K562 (cell line): Measurements from ENCODE around the gene PGPEP1. TPM values are rescaled to one million over a fixed set of nuclear protein-coding genes. Genes with fewer than 3 reads are reported as not detected.

Experiments used
- CCNT2 ChIP-seq: IDR thresholded peaks from 2 replicates; pipeline ENCODE4 v1.6.1; 2011; ENCODE audit warnings: borderline replicate concordance, low read depth, mild to moderate bottlenecking, moderate library complexity, mixed read lengths, low read length; ENCODE audit not compliant: insufficient read length; ENCODE audit errors: extremely low read depth
- CEBPG ChIP-seq, 3 experiments: fragments of 200-800 bp in 1 of 3; sonication (Bioruptor generic) in 1 of 3; sonication (generic) in 1 of 3; formaldehyde crosslinking in 1 of 3; IDR thresholded peaks in 2 of 3; conservative IDR thresholded peaks in 1 of 3; 2 replicates each; pipeline versions ENCODE4 v1.6.1 to v1.8.0; 2016 to 2022; ENCODE audit warnings: missing compliant biosample characterization in 2 of 3, missing genetic modification characterization in 2 of 3, mild to moderate bottlenecking in 1 of 3, missing genetic modification reagents in 1 of 3
- ETV1 ChIP-seq: fragments of 450-650 bp; conservative IDR thresholded peaks from 2 replicates; pipeline ENCODE4 v1.6.1; 2016; ENCODE audit warnings: missing genetic modification characterization, control low read depth, low read depth, missing compliant biosample characterization
- FOXP1 ChIP-seq: sonication (generic); formaldehyde crosslinking; IDR thresholded peaks from 2 replicates; pipeline ENCODE4 v1.8.0; 2022; ENCODE audit warnings: mild to moderate bottlenecking, missing genetic modification reagents
- HCFC1 ChIP-seq: IDR thresholded peaks from 2 replicates; pipeline ENCODE4 v1.6.1; 2012; ENCODE audit warnings: low read depth, low read length, improper control_type of control experiment
- JUND ChIP-seq, 2 experiments: IDR thresholded peaks; 2 replicates in 1 of 2; 3 replicates in 1 of 2; pipeline ENCODE4 v1.6.1; 2011; ENCODE audit warnings: borderline replicate concordance in 2 of 2, low read depth in 2 of 2, low read length in 2 of 2, improper control_type of control experiment in 1 of 2, missing biosample characterization in 1 of 2, missing genetic modification characterization in 1 of 2, missing genetic modification reagents in 1 of 2
- LEF1 ChIP-seq: fragments of 450-650 bp; IDR thresholded peaks from 2 replicates; pipeline ENCODE4 v1.6.1; 2016; ENCODE audit warnings: mild to moderate bottlenecking
- NCOR1 ChIP-seq: fragments of 450-650 bp; IDR thresholded peaks from 2 replicates; pipeline ENCODE4 v1.6.1; 2016; ENCODE audit warnings: mild to moderate bottlenecking, moderate library complexity
- NELFE ChIP-seq: IDR thresholded peaks from 2 replicates; pipeline ENCODE4 v1.6.1; 2011; ENCODE audit warnings: mild to moderate bottlenecking; ENCODE audit not compliant: insufficient read depth, insufficient read length
- NR1H2 ChIP-seq: sonication (generic); formaldehyde crosslinking; IDR thresholded peaks from 2 replicates; pipeline ENCODE4 v1.4.0; 2020; ENCODE audit warnings: mild to moderate bottlenecking, missing genetic modification reagents
- ZFP1 ChIP-seq: fragments of 450-650 bp; formaldehyde crosslinking; IDR thresholded peaks from 2 replicates; pipeline ENCODE4 v1.4.0; 2020; ENCODE audit warnings: mild to moderate bottlenecking, mixed read lengths
- ZNF184 ChIP-seq: sonication (generic); formaldehyde crosslinking; IDR thresholded peaks from 2 replicates; pipeline ENCODE4 v1.5.0; 2020; ENCODE audit warnings: missing genetic modification reagents
- ZNF699 ChIP-seq: fragments of 250-450 bp; sonication (Bioruptor Pico); IDR thresholded peaks from 2 replicates; pipeline ENCODE4 v1.8.0; 2021; ENCODE audit warnings: mild to moderate bottlenecking, moderate library complexity; ENCODE audit not compliant: insufficient replicate concordance
- ZNF717 ChIP-seq: fragments of 250-450 bp; sonication (Bioruptor Pico); IDR thresholded peaks from 2 replicates; pipeline ENCODE4 v1.5.0; 2021
- polyA plus RNA-seq, 8 experiments: library from polyadenylated mRNA; depleted of rRNA in 4 of 8; stranded (reverse) in 5 of 8; unstranded in 3 of 8; fragments of >200 nt; fragmentation: Nextera tagmentation in 2 of 8; fragmentation: Illumina TruSeq in 1 of 8; extraction: Ambion mirVana in 2 of 8; extraction: Trizol in 1 of 8; gene quantifications; 2 replicates each; pipeline versions ENCODE4 v1.2.1 to v1.2.3, GENCODE V29; 2011 to 2014; ENCODE audit warnings: inconsistent platforms in 1 of 8, missing spikeins in 1 of 8
- total RNA-seq, 7 experiments: library from RNA; depleted of rRNA in 6 of 7; stranded (reverse); fragments of >200 nt in 6 of 7; fragmentation: Illumina TruSeq in 2 of 7; extraction: Trizol in 2 of 7; gene quantifications; 2 replicates each; pipeline versions ENCODE4 v1.2.1 to v1.2.3, GENCODE V29; 2011 to 2021; ENCODE audit warnings: low replicate concordance in 1 of 7
- TF ChIP-seq, protein P1 (sequence below), 3 experiments: fragments of 200-800 bp in 1 of 3; fragments of 250-450 bp in 1 of 3; fragments of 450-650 bp in 1 of 3; sonication (Bioruptor Pico) in 1 of 3; sonication (Bioruptor generic) in 1 of 3; formaldehyde crosslinking in 1 of 3; IDR thresholded peaks; 2 replicates each; pipeline versions ENCODE4 v1.6.1 to v1.8.0; 2016 to 2022; ENCODE audit warnings: mild to moderate bottlenecking in 2 of 3, missing genetic modification characterization in 2 of 3, missing compliant biosample characterization in 1 of 3, moderate library complexity in 1 of 3
- TF ChIP-seq, protein P2 (sequence below): sonication (generic); formaldehyde crosslinking; IDR thresholded peaks from 2 replicates; pipeline ENCODE4 v1.5.0; 2020; ENCODE audit warnings: missing genetic modification reagents
- TF ChIP-seq, protein P3 (sequence below): sonication (generic); formaldehyde crosslinking; IDR thresholded peaks from 2 replicates; pipeline ENCODE4 v1.8.0; 2023; ENCODE audit warnings: mild to moderate bottlenecking, missing genetic modification reagents

Gene PGPEP1
- total and polyA plus RNA-seq, 9 of the 15 experiments (the other 6 are each of a cell fraction or from before 2014, with no cell fraction given), result 10.0 to 69.6 (median 33.5) TPM

DNA sequence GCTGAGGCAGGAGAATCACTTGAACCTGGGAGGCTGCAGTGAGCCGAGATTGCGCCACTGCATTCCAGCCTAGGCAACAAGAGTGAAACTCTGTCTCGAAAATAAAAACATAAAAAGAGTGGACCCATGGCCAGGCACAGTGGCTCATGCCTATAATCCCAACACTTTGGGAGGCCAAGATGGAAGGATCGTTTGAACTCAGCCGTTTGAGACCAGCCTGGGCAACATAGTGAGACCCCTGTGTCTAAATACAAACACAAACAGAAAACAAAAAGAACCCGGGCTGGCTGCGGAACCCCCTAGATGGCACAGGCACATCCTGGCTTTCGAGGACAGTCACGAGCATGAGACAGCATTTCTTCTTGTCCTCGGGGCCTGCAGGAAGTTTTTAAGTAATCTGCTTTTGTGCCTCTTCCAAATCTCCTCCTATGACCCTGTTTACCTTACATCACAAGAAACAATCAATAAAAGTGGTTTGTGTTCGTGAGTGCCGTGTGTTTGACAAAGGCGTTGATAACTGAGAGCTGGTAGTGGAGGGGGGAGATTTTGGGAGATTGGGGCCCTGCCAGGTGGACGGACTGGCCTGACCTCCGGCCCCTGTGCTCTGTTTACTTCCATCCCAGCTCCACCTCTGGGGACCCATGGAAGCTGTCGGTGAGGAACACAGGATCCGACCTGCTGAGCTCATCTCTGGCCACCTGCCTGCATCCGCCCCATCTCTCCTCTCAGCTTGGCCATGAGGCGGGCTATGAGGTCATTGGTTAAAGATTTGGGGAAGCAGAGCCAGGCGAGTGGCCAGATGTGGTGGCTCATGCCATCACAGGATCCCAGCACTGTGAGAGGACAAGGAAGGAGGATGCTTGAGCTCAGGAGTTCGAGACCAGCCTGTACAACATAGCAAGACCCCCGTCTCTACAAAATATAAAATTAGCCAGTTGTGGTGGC lies 39.7 kb downstream of the PGPEP1 start (continued):
- TF ChIP-seq, protein P1, sequence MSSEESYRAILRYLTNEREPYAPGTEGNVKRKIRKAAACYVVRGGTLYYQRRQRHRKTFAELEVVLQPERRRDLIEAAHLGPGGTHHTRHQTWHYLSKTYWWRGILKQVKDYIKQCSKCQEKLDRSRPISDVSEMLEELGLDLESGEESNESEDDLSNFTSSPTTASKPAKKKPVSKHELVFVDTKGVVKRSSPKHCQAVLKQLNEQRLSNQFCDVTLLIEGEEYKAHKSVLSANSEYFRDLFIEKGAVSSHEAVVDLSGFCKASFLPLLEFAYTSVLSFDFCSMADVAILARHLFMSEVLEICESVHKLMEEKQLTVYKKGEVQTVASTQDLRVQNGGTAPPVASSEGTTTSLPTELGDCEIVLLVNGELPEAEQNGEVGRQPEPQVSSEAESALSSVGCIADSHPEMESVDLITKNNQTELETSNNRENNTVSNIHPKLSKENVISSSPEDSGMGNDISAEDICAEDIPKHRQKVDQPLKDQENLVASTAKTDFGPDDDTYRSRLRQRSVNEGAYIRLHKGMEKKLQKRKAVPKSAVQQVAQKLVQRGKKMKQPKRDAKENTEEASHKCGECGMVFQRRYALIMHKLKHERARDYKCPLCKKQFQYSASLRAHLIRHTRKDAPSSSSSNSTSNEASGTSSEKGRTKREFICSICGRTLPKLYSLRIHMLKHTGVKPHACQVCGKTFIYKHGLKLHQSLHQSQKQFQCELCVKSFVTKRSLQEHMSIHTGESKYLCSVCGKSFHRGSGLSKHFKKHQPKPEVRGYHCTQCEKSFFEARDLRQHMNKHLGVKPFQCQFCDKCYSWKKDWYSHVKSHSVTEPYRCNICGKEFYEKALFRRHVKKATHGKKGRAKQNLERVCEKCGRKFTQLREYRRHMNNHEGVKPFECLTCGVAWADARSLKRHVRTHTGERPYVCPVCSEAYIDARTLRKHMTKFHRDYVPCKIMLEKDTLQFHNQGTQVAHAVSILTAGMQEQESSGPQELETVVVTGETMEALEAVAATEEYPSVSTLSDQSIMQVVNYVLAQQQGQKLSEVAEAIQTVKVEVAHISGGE (CRISPR knock-in tag; IDR thresholded peaks at IDR 0.05), result peak in 1 of 3 experiments; percentile 68; a peak in 1 of 6 replicates
- TF ChIP-seq HCFC1 (no peak), NELFE (no peak), NCOR1 (peak; percentile 48), JUND (IDR thresholded peaks at IDR 0.05; ENCODE audit: borderline replicate concordance, low read depth, low read length) (peak; percentile 83), JUND (tag; IDR thresholded peaks at IDR 0.05; ENCODE audit: borderline replicate concordance, low read depth, low read length) (peak; percentile 82; the same call in 2 of the 3 replicates), ZNF184 (no peak), ZNF717 (CRISPR knock-in tag) (no peak), FOXP1 (CRISPR knock-in tag) (0 out of 2 replicates have a peak, but pooled peaks have one; percentile 74), ETV1 (tag) (peak; percentile 65), CCNT2 (peak; percentile 22), LEF1 (peak; percentile 61; the same call in 1 of the 2 replicates), NR1H2 (CRISPR knock-in tag) (no peak), ZFP1 (CRISPR knock-in tag) (no peak), ZNF699 (CRISPR knock-in tag) (no peak), CEBPG (CRISPR knock-in tag; IDR thresholded peaks at IDR 0.05) (no peak), CEBPG (tag; conservative IDR thresholded peaks at IDR 0.05 in 1 of 2, IDR thresholded peaks at IDR 0.05 in 1 of 2) (no peak; a peak in 1 of 4 replicates)
- TF ChIP-seq, protein P2, sequence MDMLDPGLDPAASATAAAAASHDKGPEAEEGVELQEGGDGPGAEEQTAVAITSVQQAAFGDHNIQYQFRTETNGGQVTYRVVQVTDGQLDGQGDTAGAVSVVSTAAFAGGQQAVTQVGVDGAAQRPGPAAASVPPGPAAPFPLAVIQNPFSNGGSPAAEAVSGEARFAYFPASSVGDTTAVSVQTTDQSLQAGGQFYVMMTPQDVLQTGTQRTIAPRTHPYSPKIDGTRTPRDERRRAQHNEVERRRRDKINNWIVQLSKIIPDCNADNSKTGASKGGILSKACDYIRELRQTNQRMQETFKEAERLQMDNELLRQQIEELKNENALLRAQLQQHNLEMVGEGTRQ (CRISPR knock-in tag), result no peak
- TF ChIP-seq, protein P3, sequence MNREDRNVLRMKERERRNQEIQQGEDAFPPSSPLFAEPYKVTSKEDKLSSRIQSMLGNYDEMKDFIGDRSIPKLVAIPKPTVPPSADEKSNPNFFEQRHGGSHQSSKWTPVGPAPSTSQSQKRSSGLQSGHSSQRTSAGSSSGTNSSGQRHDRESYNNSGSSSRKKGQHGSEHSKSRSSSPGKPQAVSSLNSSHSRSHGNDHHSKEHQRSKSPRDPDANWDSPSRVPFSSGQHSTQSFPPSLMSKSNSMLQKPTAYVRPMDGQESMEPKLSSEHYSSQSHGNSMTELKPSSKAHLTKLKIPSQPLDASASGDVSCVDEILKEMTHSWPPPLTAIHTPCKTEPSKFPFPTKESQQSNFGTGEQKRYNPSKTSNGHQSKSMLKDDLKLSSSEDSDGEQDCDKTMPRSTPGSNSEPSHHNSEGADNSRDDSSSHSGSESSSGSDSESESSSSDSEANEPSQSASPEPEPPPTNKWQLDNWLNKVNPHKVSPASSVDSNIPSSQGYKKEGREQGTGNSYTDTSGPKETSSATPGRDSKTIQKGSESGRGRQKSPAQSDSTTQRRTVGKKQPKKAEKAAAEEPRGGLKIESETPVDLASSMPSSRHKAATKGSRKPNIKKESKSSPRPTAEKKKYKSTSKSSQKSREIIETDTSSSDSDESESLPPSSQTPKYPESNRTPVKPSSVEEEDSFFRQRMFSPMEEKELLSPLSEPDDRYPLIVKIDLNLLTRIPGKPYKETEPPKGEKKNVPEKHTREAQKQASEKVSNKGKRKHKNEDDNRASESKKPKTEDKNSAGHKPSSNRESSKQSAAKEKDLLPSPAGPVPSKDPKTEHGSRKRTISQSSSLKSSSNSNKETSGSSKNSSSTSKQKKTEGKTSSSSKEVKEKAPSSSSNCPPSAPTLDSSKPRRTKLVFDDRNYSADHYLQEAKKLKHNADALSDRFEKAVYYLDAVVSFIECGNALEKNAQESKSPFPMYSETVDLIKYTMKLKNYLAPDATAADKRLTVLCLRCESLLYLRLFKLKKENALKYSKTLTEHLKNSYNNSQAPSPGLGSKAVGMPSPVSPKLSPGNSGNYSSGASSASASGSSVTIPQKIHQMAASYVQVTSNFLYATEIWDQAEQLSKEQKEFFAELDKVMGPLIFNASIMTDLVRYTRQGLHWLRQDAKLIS, result no peak
